ENCODE measurements around the gene RTBDN. TPM values are rescaled to one million over a fixed set of nuclear protein-coding genes. Genes with fewer than 3 reads are reported as not detected.

The RTBDN gene
- total and polyA plus RNA-seq, 10 of the 15 experiments (the other 5 are each of a cell fraction or from before 2014, with no cell fraction given) = 0.45 TPM; not detected in 9

DNA sequence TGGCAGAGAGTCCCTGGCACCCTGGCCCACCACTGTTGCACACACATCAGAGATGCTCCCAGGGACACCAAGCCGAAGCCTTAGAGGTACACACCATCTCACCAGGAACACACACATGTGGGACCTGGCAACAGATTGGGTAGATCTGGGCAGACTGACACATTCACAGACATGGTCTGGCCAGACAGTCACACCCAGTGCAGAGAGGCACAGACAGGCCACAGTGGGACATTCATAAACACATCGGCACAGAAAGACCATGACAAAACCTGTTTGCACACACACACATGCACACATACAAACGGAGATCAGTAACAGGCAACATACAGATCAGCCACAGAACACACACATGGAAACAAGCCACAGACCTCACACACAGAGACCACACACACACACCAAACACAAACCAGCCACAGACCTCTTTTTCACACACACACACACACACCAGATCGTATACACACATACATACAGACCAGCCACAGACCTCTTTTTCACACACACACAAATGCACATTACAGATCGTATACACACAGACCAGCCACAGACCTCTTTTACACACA, 49.4 kb downstream of the RTBDN start (continued):
- TF ChIP-seq, protein P1, sequence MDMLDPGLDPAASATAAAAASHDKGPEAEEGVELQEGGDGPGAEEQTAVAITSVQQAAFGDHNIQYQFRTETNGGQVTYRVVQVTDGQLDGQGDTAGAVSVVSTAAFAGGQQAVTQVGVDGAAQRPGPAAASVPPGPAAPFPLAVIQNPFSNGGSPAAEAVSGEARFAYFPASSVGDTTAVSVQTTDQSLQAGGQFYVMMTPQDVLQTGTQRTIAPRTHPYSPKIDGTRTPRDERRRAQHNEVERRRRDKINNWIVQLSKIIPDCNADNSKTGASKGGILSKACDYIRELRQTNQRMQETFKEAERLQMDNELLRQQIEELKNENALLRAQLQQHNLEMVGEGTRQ (IDR thresholded peaks at IDR 0.05; ENCODE audit: borderline replicate concordance, low read depth, low read length) = no peak
- TF ChIP-seq CREM (IDR thresholded peaks at IDR 0.05; ENCODE audit: low read depth) (no peak), YBX1 (IDR thresholded peaks at IDR 0.05) (0 out of 2 replicates have a peak, but pooled peaks have one; percentile 17), MXI1 (IDR thresholded peaks at IDR 0.05; ENCODE audit: low read depth, low read length) (peak; percentile 25; the same call in 1 of the 2 replicates), TBL1XR1 (IDR thresholded peaks at IDR 0.05; ENCODE audit: low read depth, low read length) (no peak), MTA2 (IDR thresholded peaks at IDR 0.05; ENCODE audit: low read depth) (peak; percentile 74), ATF7 (IDR thresholded peaks at IDR 0.05; ENCODE audit: low read depth) (peak; percentile 75), NBN (IDR thresholded peaks at IDR 0.05) (peak; percentile 99), PAX5 (IDR thresholded peaks at IDR 0.05; ENCODE audit: borderline replicate concordance, low read depth, low read length) (no peak), RUNX3 (IDR thresholded peaks at IDR 0.05; ENCODE audit: low read length) (no peak), PAX8 (IDR thresholded peaks at IDR 0.05) (no peak; the same call in 1 of the 2 replicates), EED (IDR thresholded peaks at IDR 0.05; ENCODE audit: low read depth) (no peak), CHD2 (IDR thresholded peaks at IDR 0.05; ENCODE audit: borderline replicate concordance, low read depth, low read length) (0 out of 2 replicates have a peak, but pooled peaks have one; percentile 10)
- TF ChIP-seq, protein P2, sequence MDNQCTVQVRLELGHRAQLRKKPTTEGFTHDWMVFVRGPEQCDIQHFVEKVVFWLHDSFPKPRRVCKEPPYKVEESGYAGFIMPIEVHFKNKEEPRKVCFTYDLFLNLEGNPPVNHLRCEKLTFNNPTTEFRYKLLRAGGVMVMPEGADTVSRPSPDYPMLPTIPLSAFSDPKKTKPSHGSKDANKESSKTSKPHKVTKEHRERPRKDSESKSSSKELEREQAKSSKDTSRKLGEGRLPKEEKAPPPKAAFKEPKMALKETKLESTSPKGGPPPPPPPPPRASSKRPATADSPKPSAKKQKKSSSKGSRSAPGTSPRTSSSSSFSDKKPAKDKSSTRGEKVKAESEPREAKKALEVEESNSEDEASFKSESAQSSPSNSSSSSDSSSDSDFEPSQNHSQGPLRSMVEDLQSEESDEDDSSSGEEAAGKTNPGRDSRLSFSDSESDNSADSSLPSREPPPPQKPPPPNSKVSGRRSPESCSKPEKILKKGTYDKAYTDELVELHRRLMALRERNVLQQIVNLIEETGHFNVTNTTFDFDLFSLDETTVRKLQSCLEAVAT (IDR thresholded peaks at IDR 0.05) = peak; percentile 98
- TF ChIP-seq, protein P3, sequence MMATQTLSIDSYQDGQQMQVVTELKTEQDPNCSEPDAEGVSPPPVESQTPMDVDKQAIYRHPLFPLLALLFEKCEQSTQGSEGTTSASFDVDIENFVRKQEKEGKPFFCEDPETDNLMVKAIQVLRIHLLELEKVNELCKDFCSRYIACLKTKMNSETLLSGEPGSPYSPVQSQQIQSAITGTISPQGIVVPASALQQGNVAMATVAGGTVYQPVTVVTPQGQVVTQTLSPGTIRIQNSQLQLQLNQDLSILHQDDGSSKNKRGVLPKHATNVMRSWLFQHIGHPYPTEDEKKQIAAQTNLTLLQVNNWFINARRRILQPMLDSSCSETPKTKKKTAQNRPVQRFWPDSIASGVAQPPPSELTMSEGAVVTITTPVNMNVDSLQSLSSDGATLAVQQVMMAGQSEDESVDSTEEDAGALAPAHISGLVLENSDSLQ (IDR thresholded peaks at IDR 0.05) = no peak
- TF ChIP-seq, protein P4, sequence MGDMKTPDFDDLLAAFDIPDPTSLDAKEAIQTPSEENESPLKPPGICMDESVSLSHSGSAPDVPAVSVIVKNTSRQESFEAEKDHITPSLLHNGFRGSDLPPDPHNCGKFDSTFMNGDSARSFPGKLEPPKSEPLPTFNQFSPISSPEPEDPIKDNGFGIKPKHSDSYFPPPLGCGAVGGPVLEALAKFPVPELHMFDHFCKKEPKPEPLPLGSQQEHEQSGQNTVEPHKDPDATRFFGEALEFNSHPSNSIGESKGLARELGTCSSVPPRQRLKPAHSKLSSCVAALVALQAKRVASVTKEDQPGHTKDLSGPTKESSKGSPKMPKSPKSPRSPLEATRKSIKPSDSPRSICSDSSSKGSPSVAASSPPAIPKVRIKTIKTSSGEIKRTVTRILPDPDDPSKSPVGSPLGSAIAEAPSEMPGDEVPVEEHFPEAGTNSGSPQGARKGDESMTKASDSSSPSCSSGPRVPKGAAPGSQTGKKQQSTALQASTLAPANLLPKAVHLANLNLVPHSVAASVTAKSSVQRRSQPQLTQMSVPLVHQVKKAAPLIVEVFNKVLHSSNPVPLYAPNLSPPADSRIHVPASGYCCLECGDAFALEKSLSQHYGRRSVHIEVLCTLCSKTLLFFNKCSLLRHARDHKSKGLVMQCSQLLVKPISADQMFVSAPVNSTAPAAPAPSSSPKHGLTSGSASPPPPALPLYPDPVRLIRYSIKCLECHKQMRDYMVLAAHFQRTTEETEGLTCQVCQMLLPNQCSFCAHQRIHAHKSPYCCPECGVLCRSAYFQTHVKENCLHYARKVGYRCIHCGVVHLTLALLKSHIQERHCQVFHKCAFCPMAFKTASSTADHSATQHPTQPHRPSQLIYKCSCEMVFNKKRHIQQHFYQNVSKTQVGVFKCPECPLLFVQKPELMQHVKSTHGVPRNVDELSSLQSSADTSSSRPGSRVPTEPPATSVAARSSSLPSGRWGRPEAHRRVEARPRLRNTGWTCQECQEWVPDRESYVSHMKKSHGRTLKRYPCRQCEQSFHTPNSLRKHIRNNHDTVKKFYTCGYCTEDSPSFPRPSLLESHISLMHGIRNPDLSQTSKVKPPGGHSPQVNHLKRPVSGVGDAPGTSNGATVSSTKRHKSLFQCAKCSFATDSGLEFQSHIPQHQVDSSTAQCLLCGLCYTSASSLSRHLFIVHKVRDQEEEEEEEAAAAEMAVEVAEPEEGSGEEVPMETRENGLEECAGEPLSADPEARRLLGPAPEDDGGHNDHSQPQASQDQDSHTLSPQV (IDR thresholded peaks at IDR 0.05) = no peak
- TF ChIP-seq, protein P5, sequence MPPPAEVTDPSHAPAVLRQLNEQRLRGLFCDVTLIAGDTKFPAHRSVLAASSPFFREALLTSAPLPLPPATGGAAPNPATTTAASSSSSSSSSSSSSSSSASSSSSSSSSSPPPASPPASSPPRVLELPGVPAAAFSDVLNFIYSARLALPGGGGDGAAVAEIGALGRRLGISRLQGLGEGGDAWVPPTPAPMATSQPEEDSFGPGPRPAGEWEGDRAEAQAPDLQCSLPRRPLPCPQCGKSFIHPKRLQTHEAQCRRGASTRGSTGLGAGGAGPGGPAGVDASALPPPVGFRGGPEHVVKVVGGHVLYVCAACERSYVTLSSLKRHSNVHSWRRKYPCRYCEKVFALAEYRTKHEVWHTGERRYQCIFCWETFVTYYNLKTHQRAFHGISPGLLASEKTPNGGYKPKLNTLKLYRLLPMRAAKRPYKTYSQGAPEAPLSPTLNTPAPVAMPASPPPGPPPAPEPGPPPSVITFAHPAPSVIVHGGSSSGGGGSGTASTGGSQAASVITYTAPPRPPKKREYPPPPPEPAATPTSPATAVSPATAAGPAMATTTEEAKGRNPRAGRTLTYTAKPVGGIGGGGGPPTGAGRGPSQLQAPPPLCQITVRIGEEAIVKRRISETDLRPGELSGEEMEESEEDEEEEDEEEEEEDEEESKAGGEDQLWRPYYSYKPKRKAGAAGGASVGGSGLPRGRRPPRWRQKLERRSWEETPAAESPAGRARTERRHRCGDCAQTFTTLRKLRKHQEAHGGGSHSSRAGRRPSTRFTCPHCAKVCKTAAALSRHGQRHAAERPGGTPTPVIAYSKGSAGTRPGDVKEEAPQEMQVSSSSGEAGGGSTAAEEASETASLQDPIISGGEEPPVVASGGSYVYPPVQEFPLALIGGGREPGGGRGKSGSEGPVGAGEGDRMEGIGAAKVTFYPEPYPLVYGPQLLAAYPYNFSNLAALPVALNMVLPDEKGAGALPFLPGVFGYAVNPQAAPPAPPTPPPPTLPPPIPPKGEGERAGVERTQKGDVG (CRISPR knock-in tag; IDR thresholded peaks at IDR 0.05) = no peak
- TF ChIP-seq, protein P6, sequence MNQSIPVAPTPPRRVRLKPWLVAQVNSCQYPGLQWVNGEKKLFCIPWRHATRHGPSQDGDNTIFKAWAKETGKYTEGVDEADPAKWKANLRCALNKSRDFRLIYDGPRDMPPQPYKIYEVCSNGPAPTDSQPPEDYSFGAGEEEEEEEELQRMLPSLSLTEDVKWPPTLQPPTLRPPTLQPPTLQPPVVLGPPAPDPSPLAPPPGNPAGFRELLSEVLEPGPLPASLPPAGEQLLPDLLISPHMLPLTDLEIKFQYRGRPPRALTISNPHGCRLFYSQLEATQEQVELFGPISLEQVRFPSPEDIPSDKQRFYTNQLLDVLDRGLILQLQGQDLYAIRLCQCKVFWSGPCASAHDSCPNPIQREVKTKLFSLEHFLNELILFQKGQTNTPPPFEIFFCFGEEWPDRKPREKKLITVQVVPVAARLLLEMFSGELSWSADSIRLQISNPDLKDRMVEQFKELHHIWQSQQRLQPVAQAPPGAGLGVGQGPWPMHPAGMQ (IDR thresholded peaks at IDR 0.05; ENCODE audit: borderline replicate concordance) = peak; percentile 85
